Measurements from ENCODE around the gene CHRNA4.

Gene CHRNA4

DNA sequence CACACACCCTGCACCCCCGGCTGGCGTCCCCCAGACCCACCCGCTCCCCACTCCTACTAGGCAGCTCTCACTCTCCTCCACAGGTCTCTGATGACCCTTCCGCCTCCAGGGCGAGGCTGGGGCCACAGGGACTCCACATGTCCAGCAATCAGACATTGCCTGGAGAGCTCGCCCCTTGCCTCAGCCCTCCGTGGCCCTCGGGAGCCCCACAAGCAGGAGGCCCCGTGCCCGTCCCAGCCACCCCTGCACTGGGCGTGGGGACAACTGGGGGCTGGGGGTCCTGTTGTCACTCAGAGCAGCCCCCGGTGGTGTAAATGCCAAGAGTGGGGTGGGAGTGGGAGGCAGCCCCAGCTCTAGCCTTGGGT, 66.6 kb downstream of the CHRNA4 start:
- H2AFZ ChIP-seq (ENCODE audit: low read length), result no peak overlapping the region
- H4K20me1 ChIP-seq (ENCODE audit: insufficient read depth, low read length, poor library complexity, severe bottlenecking), result no peaks in the 10 kb centered on the region
- no peak overlapping the region for H3K4me3 ChIP-seq (ENCODE audit: low read length, poor library complexity, severe bottlenecking)
- H3K9me2 ChIP-seq (replicated peaks; ENCODE audit: low read depth, low read length), result no peaks in the 10 kb centered on the region
- H3K79me2 ChIP-seq (ENCODE audit: insufficient read depth, low read length), result no peaks in the 10 kb centered on the region
- H3K36me3 ChIP-seq (ENCODE audit: insufficient read depth, low read length), result no peaks in the 10 kb centered on the region
- TF ChIP-seq EZH2phosphoT487 (IDR thresholded peaks at IDR 0.05; ENCODE audit: borderline replicate concordance), result no peak
- TF ChIP-seq, protein P1, sequence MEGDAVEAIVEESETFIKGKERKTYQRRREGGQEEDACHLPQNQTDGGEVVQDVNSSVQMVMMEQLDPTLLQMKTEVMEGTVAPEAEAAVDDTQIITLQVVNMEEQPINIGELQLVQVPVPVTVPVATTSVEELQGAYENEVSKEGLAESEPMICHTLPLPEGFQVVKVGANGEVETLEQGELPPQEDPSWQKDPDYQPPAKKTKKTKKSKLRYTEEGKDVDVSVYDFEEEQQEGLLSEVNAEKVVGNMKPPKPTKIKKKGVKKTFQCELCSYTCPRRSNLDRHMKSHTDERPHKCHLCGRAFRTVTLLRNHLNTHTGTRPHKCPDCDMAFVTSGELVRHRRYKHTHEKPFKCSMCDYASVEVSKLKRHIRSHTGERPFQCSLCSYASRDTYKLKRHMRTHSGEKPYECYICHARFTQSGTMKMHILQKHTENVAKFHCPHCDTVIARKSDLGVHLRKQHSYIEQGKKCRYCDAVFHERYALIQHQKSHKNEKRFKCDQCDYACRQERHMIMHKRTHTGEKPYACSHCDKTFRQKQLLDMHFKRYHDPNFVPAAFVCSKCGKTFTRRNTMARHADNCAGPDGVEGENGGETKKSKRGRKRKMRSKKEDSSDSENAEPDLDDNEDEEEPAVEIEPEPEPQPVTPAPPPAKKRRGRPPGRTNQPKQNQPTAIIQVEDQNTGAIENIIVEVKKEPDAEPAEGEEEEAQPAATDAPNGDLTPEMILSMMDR (conservative IDR thresholded peaks at IDR 0.05; ENCODE audit: low read length), result no peak
- no peaks in the 10 kb centered on the region for H3K9me3 ChIP-seq (ENCODE audit: insufficient read depth, low read depth, low read length)
- H3K4me2 ChIP-seq (ENCODE audit: low read depth, low read length, poor library complexity, severe bottlenecking), result no peak overlapping the region
- H3K27me3 ChIP-seq (ENCODE audit: insufficient read depth, low read length, poor library complexity, severe bottlenecking), result no peaks in the 10 kb centered on the region
- no peaks in the 10 kb centered on the region for H3K4me1 ChIP-seq (ENCODE audit: insufficient read depth, low read length, poor library complexity, severe bottlenecking)
- H3F3A ChIP-seq (ENCODE audit: low read depth), result no peaks in the 10 kb centered on the region
- H3K9ac ChIP-seq (ENCODE audit: low read depth, low read length, poor library complexity, severe bottlenecking), result no peak overlapping the region

DNA sequence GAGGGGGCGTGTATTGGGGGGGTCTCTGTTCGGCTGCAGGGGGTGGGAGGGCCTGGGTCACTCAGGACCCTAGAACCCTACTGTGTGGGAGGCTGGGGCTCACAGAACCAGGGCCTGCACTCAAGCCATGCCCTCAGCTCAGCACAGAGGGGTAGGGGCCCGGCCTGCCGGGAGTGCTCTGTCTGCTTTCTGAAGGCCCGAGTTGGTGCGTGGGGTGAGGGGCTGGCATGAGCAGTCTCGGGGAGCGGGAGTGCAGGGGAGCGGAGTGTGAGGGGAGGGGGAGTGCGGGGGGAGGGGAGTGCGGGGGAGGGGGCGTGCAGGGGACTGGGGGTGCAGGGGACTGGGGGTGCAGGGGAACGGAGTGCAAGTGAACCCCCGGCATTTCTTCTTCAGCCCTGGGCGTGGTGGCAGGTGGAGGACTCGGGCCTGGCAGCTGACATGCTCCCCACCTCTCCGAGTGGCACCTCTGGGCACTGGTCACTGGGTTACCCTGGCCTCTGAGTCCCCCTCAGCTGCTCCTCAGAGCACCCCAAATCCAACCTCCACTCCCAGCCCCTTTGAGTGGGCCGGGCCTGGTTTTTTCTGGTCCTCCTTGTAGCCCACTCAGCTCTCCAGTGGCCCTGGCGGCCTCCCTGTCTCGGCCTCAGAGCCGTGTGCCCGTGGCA, 67.1 kb downstream of the CHRNA4 start:
- Histone ChIP-seq H3K4me3 (ENCODE audit: low read length, poor library complexity, severe bottlenecking) (no peak overlapping the region), H3K9ac (ENCODE audit: low read depth, low read length, poor library complexity, severe bottlenecking) (no peak overlapping the region), H3K4me2 (ENCODE audit: low read depth, low read length, poor library complexity, severe bottlenecking) (no peak overlapping the region), H3K27me3 (ENCODE audit: insufficient read depth, low read length, poor library complexity, severe bottlenecking) (no peaks in the 10 kb centered on the region), H4K20me1 (ENCODE audit: insufficient read depth, low read length, poor library complexity, severe bottlenecking) (peaks cover 3% of the 10 kb centered on the region), H2AFZ (ENCODE audit: low read length) (no peak overlapping the region), H3K4me1 (ENCODE audit: insufficient read depth, low read length, poor library complexity, severe bottlenecking) (no peaks in the 10 kb centered on the region), H3K79me2 (ENCODE audit: insufficient read depth, low read length) (no peaks in the 10 kb centered on the region), H3F3A (ENCODE audit: low read depth) (no peaks in the 10 kb centered on the region), H3K9me2 (replicated peaks; ENCODE audit: low read depth, low read length) (no peaks in the 10 kb centered on the region), H3K36me3 (ENCODE audit: insufficient read depth, low read length) (peaks cover 3% of the 10 kb centered on the region; the same call in 1 of the 2 replicates), H3K9me3 (ENCODE audit: insufficient read depth, low read depth, low read length) (no peaks in the 10 kb centered on the region)
- TF ChIP-seq, protein P1 (conservative IDR thresholded peaks at IDR 0.05; ENCODE audit: low read length), result no peak
- TF ChIP-seq EZH2phosphoT487 (IDR thresholded peaks at IDR 0.05; ENCODE audit: borderline replicate concordance), result no peak

DNA sequence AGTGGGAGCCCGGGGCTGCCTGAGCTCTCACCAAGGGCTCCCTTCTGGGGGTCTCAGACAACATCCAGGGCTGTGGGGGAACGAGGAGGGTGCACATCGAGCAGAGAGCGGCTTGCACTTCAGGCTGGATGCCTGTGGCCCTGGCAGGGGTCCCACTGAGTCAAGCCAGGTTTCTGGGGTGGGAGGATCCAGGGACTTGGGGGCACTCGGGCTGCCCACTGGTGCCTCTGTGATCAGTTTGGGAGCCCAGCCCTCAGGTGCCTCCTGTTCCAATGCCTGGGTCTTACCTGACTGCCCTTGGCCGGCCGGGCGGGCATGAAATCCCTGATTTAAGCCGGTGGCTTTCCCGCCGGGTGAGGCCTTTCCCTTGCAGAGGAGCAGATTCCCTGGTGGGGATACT, 67.7 kb downstream of the CHRNA4 start:
- no peak for TF ChIP-seq EZH2phosphoT487 (IDR thresholded peaks at IDR 0.05; ENCODE audit: borderline replicate concordance)
- Histone ChIP-seq H3K36me3 (ENCODE audit: insufficient read depth, low read length) (peaks cover 9% of the 10 kb centered on the region; the same call in 1 of the 2 replicates), H3K4me2 (ENCODE audit: low read depth, low read length, poor library complexity, severe bottlenecking) (no peak overlapping the region), H3K27me3 (ENCODE audit: insufficient read depth, low read length, poor library complexity, severe bottlenecking) (no peaks in the 10 kb centered on the region), H2AFZ (ENCODE audit: low read length) (no peak overlapping the region), H3K4me1 (ENCODE audit: insufficient read depth, low read length, poor library complexity, severe bottlenecking) (no peaks in the 10 kb centered on the region), H3K9me3 (ENCODE audit: insufficient read depth, low read depth, low read length) (no peaks in the 10 kb centered on the region), H3K4me3 (ENCODE audit: low read length, poor library complexity, severe bottlenecking) (no peak overlapping the region), H3K9ac (ENCODE audit: low read depth, low read length, poor library complexity, severe bottlenecking) (no peak overlapping the region), H3F3A (ENCODE audit: low read depth) (no peaks in the 10 kb centered on the region), H3K9me2 (replicated peaks; ENCODE audit: low read depth, low read length) (no peaks in the 10 kb centered on the region), H4K20me1 (ENCODE audit: insufficient read depth, low read length, poor library complexity, severe bottlenecking) (peaks cover 7% of the 10 kb centered on the region), H3K79me2 (ENCODE audit: insufficient read depth, low read length) (no peaks in the 10 kb centered on the region)

All from Loucy (cell line).